H1 (cell line): ENCODE measurements around the gene NHERF2. TPM values are rescaled to one million over a fixed set of nuclear protein-coding genes. Genes with fewer than 3 reads are reported as not detected.

Experiments used
- ASH2L ChIP-seq: fragments of 200-600, 300-600 bp; sonication (generic); IDR thresholded peaks from one replicate; pipeline ENCODE4 v1.7.1; 2017; ENCODE audit warnings: low read length
- BRCA1 ChIP-seq: IDR thresholded peaks from 2 replicates; pipeline ENCODE4 v1.6.1; 2012; ENCODE audit warnings: low read depth, low read length, improper control_type of control experiment
- CEBPB ChIP-seq: IDR thresholded peaks from 2 replicates; pipeline ENCODE4 v1.6.1; 2012; ENCODE audit warnings: low read depth, low read length
- CREB1 ChIP-seq: IDR thresholded peaks from 2 replicates; pipeline ENCODE4 v1.6.1; 2012; ENCODE audit warnings: inconsistent platforms
- E2F6 ChIP-seq: IDR thresholded peaks from 2 replicates; pipeline ENCODE4 v1.6.1; 2012; ENCODE audit warnings: inconsistent platforms
- EP300 ChIP-seq, 2 experiments: IDR thresholded peaks; 1 replicate in 1 of 2; 2 replicates in 1 of 2; pipeline ENCODE4 v1.6.1; 2011 to 2012; ENCODE audit warnings: low read depth in 2 of 2, low read length in 2 of 2, mild to moderate bottlenecking in 2 of 2, borderline replicate concordance in 1 of 2, inconsistent platforms in 1 of 2, moderate library complexity in 1 of 2
- GABPA ChIP-seq: IDR thresholded peaks from 2 replicates; pipeline ENCODE4 v1.6.1; 2011; ENCODE audit warnings: mild to moderate bottlenecking, low read length, moderate library complexity, borderline replicate concordance; ENCODE audit not compliant: insufficient read depth
- KDM1A ChIP-seq: fragments of 200-600, 300-600 bp; sonication (generic); IDR thresholded peaks from 2 replicates; pipeline ENCODE4 v1.7.1; 2016; ENCODE audit warnings: mild to moderate bottlenecking, low read length, borderline replicate concordance
- KDM4A ChIP-seq: IDR thresholded peaks from one replicate; pipeline ENCODE4 v1.7.1; 2012; ENCODE audit warnings: low read depth, mild to moderate bottlenecking, moderate library complexity, low read length, inconsistent platforms; ENCODE audit not compliant: severe bottlenecking
- NANOG ChIP-seq: IDR thresholded peaks from 2 replicates; pipeline ENCODE4 v1.6.1; 2011; ENCODE audit warnings: low read length, low read depth, mild to moderate bottlenecking, inconsistent platforms; ENCODE audit not compliant: insufficient read depth, poor library complexity, severe bottlenecking
- RXRA ChIP-seq: IDR thresholded peaks from 2 replicates; pipeline ENCODE4 v1.6.1; 2011; ENCODE audit warnings: low read depth, mild to moderate bottlenecking, low read length, moderate library complexity; ENCODE audit not compliant: insufficient read depth
- SAP30 ChIP-seq: fragments of 300-600 bp; sonication (generic); IDR thresholded peaks from 2 replicates; pipeline ENCODE4 v1.7.1; 2012; ENCODE audit warnings: low read length, moderate library complexity, mild to moderate bottlenecking, inconsistent platforms; ENCODE audit not compliant: insufficient read depth, insufficient replicate concordance
- SIN3A ChIP-seq, 2 experiments: IDR thresholded peaks in 1 of 2; conservative IDR thresholded peaks in 1 of 2; 2 replicates each; pipeline ENCODE4 v1.6.1; 2011 to 2012; ENCODE audit warnings: low read length in 2 of 2, improper control_type of control experiment in 1 of 2, low read depth in 1 of 2, mild to moderate bottlenecking in 1 of 2
- SIX5 ChIP-seq: IDR thresholded peaks from 2 replicates; pipeline ENCODE4 v1.6.1; 2011; ENCODE audit warnings: mild to moderate bottlenecking, low read depth, low read length
- TAF1 ChIP-seq: IDR thresholded peaks from 2 replicates; pipeline ENCODE4 v1.6.1; 2011; ENCODE audit warnings: mild to moderate bottlenecking, low read depth, low read length
- TBP ChIP-seq: IDR thresholded peaks from 2 replicates; pipeline ENCODE4 v1.6.1; 2011; ENCODE audit warnings: low read depth, low read length, improper control_type of control experiment
- TEAD4 ChIP-seq: IDR thresholded peaks from 2 replicates; pipeline ENCODE4 v1.6.1; 2012; ENCODE audit warnings: low read depth, low read length, inconsistent platforms, mixed read lengths
- polyA plus RNA-seq, 7 experiments: library from polyadenylated mRNA; depleted of rRNA in 3 of 7; stranded (reverse) in 5 of 7; unstranded in 2 of 7; fragments of >200 nt in 5 of 7; fragments of 200-250 nt in 2 of 7; gene quantifications; 1 replicate in 5 of 7; 2 replicates in 1 of 7; 4 replicates in 1 of 7; pipeline versions ENCODE4 v1.2.1 to v1.2.3, GENCODE V29; 2011 to 2013; ENCODE audit warnings: missing spikeins in 2 of 7, mixed read lengths in 2 of 7
- total RNA-seq: library from RNA; stranded (reverse); fragmentation: NEBNext Ultra II Directional; extraction: Animal tissue kit (Norgen Biotek cat#: 25700); gene quantifications from 2 replicates; pipeline ENCODE4 v1.2.1, GENCODE V29; 2021
- TF ChIP-seq, protein P1 (sequence below): IDR thresholded peaks from 2 replicates; pipeline ENCODE4 v1.6.1; 2011; ENCODE audit warnings: low read length, improper control_type of control experiment
- TF ChIP-seq, protein P2 (sequence below): IDR thresholded peaks from 2 replicates; pipeline ENCODE4 v1.6.1; 2011; ENCODE audit warnings: low read depth, mild to moderate bottlenecking, low read length; ENCODE audit not compliant: insufficient read depth

NHERF2 gene
- total and polyA plus RNA-seq, 2 of the 8 experiments (the other 6 are each of a cell fraction or from before 2014, with no cell fraction given): 13.9 to 19.3 TPM

DNA sequence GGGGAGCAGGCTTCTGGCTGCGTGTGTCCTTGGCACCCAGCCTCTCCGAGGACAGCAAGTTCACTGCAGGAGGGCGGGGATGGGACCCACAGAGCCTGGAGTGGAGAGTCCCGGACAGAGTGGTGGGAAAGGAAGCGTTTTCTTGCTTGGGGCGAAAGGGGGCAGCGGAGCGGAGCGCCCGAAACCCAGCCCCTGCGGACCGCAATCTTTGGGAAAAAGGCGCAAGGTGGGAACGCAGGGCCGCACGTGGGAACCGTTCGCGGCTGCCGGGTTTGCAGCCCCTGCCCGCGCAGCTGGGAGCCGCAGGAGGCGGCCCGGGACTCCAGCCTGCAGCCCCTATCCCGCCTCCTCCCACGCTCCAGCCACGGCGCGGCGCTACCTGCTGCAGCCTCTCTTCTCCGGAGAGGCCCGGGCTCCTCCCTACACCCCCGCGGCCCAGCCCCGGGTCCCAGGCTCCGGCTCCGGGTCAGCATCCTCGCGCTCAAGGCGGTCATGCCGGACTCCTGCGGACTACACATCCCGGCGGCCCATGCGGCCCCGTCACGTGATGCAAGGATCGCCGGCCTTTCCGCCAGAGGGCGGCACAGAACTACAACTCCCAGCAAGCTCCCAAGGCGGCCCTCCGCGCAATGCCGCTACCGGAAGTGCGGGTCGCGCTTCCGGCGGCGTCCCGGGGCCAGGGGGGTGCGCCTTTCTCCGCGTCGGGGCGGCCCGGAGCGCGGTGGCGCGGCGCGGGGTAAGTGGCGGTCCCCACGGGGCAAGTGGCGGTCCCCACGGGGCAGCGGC lies 20.8 kb downstream of the NHERF2 start, which contains the start of the genes NTHL1 and TSC2 (continued):
- TF ChIP-seq SAP30 (peak; percentile 44), ASH2L (peak; percentile 64), EP300 (IDR thresholded peaks at IDR 0.05; ENCODE audit: borderline replicate concordance in 1 of 2, low read depth in 2 of 2, low read length in 2 of 2) (no peak), RXRA (no peak), TEAD4 (peak; percentile 34; the same call in 1 of the 2 replicates), SIN3A (conservative IDR thresholded peaks at IDR 0.05 in 1 of 2, IDR thresholded peaks at IDR 0.05 in 1 of 2; ENCODE audit: low read depth in 1 of 2, low read length in 2 of 2) (peak in 1 of 2 experiments; percentile 93; a peak in 2 of 4 replicates), KDM4A (peak; percentile 93), TBP (peak; percentile 66; the same call in 1 of the 2 replicates), KDM1A (0 out of 2 replicates have a peak, but pooled peaks have one; percentile 45), E2F6 (peak; percentile 45; the same call in 1 of the 2 replicates), CEBPB (0 out of 2 replicates have a peak, but pooled peaks have one; percentile 5), GABPA (peak; percentile 96), BRCA1 (no peak), NANOG (peak; percentile 34), TAF1 (0 out of 2 replicates have a peak, but pooled peaks have one; percentile 23), CREB1 (peak; percentile 78), SIX5 (peak; percentile 96)
- TF ChIP-seq, protein P1, sequence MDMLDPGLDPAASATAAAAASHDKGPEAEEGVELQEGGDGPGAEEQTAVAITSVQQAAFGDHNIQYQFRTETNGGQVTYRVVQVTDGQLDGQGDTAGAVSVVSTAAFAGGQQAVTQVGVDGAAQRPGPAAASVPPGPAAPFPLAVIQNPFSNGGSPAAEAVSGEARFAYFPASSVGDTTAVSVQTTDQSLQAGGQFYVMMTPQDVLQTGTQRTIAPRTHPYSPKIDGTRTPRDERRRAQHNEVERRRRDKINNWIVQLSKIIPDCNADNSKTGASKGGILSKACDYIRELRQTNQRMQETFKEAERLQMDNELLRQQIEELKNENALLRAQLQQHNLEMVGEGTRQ: peak; percentile 99
- TF ChIP-seq, protein P2, sequence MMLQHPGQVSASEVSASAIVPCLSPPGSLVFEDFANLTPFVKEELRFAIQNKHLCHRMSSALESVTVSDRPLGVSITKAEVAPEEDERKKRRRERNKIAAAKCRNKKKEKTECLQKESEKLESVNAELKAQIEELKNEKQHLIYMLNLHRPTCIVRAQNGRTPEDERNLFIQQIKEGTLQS: peak; percentile 98
- TF ChIP-seq, all 59 proteins: peak for 21
